ENCODE measurements around the gene ZNF622.

ZNF622 gene

GRCh38 chr5:16431490-16431889 is 34.1 kb downstream of the ZNF622 start:
- no peak for DNase-seq (ENCODE audit: low read depth in 1 of 2, low spot score in 1 of 2)

GRCh38 chr5:16430349-16431089 is 35.1 kb downstream of the ZNF622 start:
- DNase-seq (ENCODE audit: low read depth in 1 of 2, low spot score in 1 of 2), result no peak

- no peak for DNase-seq (ENCODE audit: low read depth in 1 of 2, low spot score in 1 of 2)
Observed at GRCh38 chr5:16428359-16428758, 37.2 kb downstream of the ZNF622 start.

GRCh38 chr5:16427587-16427986 is 38.0 kb downstream of the ZNF622 start:
- DNase-seq (ENCODE audit: low read depth in 1 of 2, low spot score in 1 of 2), result no peak

GRCh38 chr5:16418471-16418922 is 47.1 kb downstream of the ZNF622 start:
- DNase-seq (ENCODE audit: low read depth in 1 of 2, low spot score in 1 of 2), result no peak

- DNase-seq (ENCODE audit: low read depth in 1 of 2, low spot score in 1 of 2), result no peak
Observed at GRCh38 chr5:16417398-16418074, 48.1 kb downstream of the ZNF622 start.

- no peak for DNase-seq (ENCODE audit: low read depth in 1 of 2, low spot score in 1 of 2)
Observed at GRCh38 chr5:16414861-16415260, 50.7 kb downstream of the ZNF622 start.

GRCh38 chr5:16413166-16413860 is 52.3 kb downstream of the ZNF622 start:
- no peak for DNase-seq (ENCODE audit: low read depth in 1 of 2, low spot score in 1 of 2)

- DNase-seq (ENCODE audit: low read depth in 1 of 2, low spot score in 1 of 2), result no peak
Observed at GRCh38 chr5:16412556-16412955, 53.0 kb downstream of the ZNF622 start.

GRCh38 chr5:16411741-16412455 is 53.7 kb downstream of the ZNF622 start:
- no peak for DNase-seq (ENCODE audit: low read depth in 1 of 2, low spot score in 1 of 2)

- no peak for DNase-seq (ENCODE audit: low read depth in 1 of 2, low spot score in 1 of 2)
Observed at GRCh38 chr5:16411235-16411634, 54.4 kb downstream of the ZNF622 start.

GRCh38 chr5:16410338-16410737 is 55.3 kb downstream of the ZNF622 start:
- DNase-seq (ENCODE audit: low read depth in 1 of 2, low spot score in 1 of 2), result no peak

GRCh38 chr5:16406630-16407029 is 59.0 kb downstream of the ZNF622 start:
- DNase-seq (ENCODE audit: low read depth in 1 of 2, low spot score in 1 of 2), result no peak

GRCh38 chr5:16406023-16406422 is 59.6 kb downstream of the ZNF622 start:
- DNase-seq (ENCODE audit: low read depth in 1 of 2, low spot score in 1 of 2), result no peak

All from activated T-helper 1 cell treated with anti-CD3 and anti-CD28 coated beads, Interleukin-2, amount 50 U/mL, for 16 hours (primary cell).